ENCODE data around the gene CDK6.

DNA sequence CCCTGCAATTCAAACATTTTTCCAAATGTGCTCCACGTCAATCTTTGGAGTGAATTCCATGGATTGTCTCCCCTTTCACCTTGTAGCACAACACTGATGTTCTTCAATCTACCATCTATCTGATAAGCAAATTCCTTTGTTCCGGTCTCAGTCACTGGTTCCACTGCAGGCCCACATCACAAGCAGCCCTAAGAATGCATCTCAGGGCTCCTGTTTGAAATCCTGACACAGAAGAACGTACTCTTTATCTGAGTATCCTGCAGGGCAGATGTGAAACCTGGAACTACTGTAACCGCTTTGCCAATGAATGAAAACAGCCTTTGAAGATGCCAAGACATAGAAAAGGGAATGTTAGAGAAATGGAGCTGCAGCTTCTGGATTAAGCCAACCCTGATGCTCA, 183.2 kb downstream of the CDK6 start:
- TF ChIP-seq, protein P1, sequence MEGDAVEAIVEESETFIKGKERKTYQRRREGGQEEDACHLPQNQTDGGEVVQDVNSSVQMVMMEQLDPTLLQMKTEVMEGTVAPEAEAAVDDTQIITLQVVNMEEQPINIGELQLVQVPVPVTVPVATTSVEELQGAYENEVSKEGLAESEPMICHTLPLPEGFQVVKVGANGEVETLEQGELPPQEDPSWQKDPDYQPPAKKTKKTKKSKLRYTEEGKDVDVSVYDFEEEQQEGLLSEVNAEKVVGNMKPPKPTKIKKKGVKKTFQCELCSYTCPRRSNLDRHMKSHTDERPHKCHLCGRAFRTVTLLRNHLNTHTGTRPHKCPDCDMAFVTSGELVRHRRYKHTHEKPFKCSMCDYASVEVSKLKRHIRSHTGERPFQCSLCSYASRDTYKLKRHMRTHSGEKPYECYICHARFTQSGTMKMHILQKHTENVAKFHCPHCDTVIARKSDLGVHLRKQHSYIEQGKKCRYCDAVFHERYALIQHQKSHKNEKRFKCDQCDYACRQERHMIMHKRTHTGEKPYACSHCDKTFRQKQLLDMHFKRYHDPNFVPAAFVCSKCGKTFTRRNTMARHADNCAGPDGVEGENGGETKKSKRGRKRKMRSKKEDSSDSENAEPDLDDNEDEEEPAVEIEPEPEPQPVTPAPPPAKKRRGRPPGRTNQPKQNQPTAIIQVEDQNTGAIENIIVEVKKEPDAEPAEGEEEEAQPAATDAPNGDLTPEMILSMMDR (IDR thresholded peaks at IDR 0.05; ENCODE audit: borderline replicate concordance, extremely low read depth, low read length, poor library complexity, severe bottlenecking), result no peak
- no peak for TF ChIP-seq EZH2 (IDR thresholded peaks at IDR 0.05; ENCODE audit: borderline replicate concordance, low read depth, low read length, severe bottlenecking)
